Upper lobe of left lung (tissue), 4 donors: ENCODE results near the gene UNC119.

ENCODE experiments used
- CTCF ChIP-seq, 6 experiments: fragments of 450-650 bp in 4 of 6; fragments of 200-600 bp in 2 of 6; sonication (generic) in 2 of 6; IDR thresholded peaks; one replicate each; pipeline ENCODE4 v1.5.1; 2016 to 2019; ENCODE audit warnings: antibody characterized with exemption in 6 of 6
- EP300 ChIP-seq, 4 donors: sonication (generic); formaldehyde crosslinking; IDR thresholded peaks; one replicate each; pipeline ENCODE4 v1.5.1; 2017; ENCODE audit warnings: antibody characterized with exemption in 4 of 4, control low read depth in 2 of 4
- POLR2A ChIP-seq, 4 donors: fragments of 450-650 bp; IDR thresholded peaks; one replicate each; pipeline ENCODE4 v1.5.1; 2016 to 2017; ENCODE audit warnings: antibody characterized with exemption in 4 of 4, mild to moderate bottlenecking in 2 of 4
- POLR2AphosphoS5 ChIP-seq, 2 donors: sonication (generic); formaldehyde crosslinking; IDR thresholded peaks; one replicate each; pipeline ENCODE4 v1.5.1; 2017; ENCODE audit warnings: antibody characterized with exemption in 2 of 2

GRCh38 chr17:28555022-28555421 is 2.6 kb upstream of the UNC119 start:
- TF ChIP-seq CTCF (IDR thresholded peaks at IDR 0.05) (no peak), POLR2A (IDR thresholded peaks at IDR 0.05) (no peak), EP300 (IDR thresholded peaks at IDR 0.05) (no peak), POLR2AphosphoS5 (IDR thresholded peaks at IDR 0.05) (no peak)
